ENCODE data around the gene RASGEF1B.

The RASGEF1B gene

DNA sequence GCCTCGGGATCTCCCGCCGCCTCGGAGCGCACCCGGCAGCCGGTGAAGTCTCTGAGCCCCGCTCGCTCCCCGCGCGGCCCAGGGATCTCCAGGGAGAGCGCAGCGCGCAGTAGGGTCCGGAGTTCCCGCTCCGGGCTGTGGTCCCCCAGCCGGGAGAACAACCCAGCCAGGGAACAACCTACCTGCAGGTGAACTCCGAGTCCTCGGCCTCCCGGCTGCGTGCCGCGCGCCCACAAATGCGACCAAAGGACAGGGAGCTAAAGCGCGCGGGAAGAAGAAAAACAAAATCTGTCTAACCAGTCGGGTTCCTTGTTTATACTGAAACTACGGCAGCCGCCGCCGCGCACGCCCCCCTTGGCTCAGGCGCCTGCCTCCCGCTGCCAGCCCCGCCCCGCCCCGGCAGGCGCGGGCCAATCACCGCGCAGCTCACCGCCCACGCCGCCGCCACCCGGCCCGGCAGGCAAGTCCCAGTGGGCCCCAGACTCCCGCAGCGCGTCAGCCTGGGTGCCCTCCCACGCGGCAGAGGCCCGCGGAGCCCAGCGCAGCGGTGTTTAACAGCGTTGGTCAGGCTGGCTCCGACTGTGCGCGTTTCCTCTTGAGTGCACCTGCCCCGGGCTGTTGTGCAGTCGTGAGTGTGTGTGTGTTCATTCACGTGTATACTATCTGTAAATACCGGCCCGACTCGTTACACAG lies at the start of gene RASGEF1B:
Gene RASGEF1B (minus strand): TSS at position 320 of the 693 bp plus-strand sequence. CDS start 12,399 bp downstream, outside the sequence.
- peak; percentile 85 for DNase-seq (ENCODE audit: low spot score)

GRCh38 chr4:81519856-81520255 lies 48.1 kb upstream of the RASGEF1B start:
- DNase-seq (ENCODE audit: low spot score) = no peak

DNA sequence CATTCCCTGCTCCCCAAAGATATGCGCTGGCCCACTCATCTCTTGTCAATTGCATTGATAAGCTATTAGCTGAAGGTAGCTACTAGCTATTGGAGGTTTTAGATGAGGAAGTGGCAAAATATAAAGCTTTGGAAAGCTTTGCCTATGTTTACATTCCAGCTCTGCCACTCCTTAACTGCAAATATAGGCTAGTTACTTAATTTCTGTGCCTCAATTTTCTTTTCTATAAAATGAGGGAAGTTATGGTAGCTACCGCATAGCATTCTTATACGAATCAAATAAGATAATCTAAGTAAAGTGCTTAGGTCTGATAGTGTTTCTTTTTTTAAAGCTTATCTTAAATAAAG lies 47.7 kb upstream of the RASGEF1B start:
- no peak for DNase-seq (ENCODE audit: low spot score)

- DNase-seq (ENCODE audit: low spot score) = no peak
Observed at GRCh38 chr4:81518762-81519426, 47.2 kb upstream of the RASGEF1B start.

DNA sequence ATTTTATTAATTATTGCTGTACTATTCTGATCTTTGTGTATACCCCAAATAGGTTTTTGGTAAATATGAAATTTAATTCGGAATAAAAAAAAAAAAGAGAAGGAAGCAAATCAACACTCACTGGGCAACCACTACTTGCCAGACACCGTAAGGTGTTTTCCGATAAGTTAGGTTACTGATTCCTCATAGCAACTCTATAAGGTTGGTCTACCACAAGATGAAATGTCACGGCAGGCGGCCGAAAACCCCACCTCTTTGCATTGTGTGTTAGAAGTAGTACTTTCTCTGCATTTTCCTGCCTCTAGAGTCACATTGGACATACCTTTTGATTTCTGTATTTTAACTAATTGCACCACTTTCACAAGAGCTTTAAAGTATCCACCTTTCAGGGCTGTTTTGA lies 44.5 kb upstream of the RASGEF1B start:
- no peak for DNase-seq (ENCODE audit: low spot score)

DNA sequence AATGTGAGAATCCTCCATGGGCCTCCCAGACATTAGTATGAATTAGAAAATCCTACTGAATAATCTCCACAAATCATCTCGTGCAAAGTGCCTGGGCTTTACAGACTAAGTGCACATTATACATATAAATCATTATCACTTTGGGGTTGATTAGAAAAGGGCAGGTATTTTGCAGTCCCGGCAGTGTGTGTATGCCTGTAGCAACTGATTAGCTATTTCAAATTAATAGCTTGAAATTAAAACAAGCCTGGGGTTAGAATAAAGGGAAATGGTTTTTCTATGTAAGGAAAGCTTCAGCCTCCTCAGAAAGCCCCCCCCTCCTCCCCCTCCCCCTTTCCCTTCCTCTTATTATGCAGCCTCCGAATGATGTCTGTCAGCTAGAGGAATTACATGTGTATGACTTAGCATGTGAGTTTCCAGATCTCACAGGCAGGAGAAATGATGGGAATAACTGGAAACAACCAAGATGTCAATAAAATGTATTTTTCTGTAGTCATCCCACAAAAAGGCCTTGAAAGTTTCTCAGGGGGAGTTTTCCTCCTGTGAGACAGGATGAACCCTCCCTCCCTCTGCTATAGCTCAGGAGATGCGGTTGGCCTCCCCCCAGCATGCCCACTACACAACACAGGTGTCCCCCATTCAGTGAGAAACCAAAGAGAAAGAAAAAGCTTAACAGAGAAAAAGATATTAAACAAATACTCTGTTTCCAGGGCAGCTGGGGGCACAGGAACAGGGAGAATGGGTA lies 41.2 kb upstream of the RASGEF1B start:
- no peak for DNase-seq (ENCODE audit: low spot score)

DNA sequence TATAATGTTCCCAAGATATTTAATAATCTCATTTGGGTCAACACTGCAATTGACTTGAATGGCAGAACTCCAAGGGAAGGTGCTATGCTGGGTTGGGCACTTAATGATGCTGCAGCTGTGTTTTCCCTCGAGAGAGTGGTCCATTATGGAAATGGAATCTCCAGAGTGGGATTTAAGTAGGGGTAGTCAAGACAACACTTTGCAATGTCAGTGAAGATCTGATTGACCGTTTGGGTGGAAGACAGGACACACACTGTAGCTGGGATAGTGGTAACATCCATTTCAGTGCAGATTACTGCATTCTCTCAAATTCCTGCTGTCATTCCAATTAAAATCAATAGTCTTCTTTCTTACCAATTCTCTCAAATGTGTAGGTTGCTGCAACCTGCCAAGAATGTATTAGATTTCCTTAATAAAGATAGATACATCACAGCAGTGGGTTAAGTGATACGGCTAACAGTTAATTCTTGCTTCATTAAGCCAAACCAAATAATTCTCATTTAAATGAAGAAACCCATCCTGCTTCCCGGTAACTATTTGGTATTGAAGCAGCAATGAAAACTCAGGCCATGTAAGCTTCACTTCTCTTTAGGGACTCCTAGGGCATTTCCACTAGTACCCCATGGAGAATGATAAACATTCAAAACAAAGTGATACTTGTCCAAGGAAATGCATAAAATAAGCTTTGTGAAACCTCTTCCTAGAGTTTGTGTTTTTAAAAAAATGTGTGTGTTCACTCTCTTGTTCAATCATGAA lies 40.5 kb upstream of the RASGEF1B start:
- DNase-seq (ENCODE audit: low spot score) = no peak

DNA sequence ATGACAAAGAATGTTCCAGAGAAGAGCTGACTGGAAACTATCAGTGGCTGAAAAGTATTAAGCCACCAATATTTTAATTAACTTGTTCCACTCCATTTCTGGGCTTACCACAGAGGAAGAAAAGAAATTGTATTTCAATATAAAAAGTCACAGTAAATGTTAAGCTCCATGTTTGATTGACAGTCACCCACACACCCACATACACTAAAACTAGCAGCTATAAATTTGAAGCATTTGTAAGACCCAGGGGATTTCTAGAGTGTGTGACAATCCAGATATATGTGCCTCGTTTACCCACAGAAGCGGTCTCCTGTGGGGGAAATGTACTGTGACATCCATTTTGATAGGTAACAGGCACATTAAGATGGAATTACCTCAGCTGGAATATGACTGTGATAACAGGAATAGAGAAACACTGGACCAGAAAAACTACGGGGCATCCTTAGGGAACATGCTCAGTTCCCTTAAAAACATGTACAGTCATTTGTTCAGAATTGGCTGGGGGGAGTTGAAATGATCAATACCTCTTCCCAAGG lies 39.0 kb upstream of the RASGEF1B start:
- no peak for DNase-seq (ENCODE audit: low spot score)

GRCh38 chr4:81509822-81510221 lies 38.1 kb upstream of the RASGEF1B start:
- no peak for DNase-seq (ENCODE audit: low spot score)

DNA sequence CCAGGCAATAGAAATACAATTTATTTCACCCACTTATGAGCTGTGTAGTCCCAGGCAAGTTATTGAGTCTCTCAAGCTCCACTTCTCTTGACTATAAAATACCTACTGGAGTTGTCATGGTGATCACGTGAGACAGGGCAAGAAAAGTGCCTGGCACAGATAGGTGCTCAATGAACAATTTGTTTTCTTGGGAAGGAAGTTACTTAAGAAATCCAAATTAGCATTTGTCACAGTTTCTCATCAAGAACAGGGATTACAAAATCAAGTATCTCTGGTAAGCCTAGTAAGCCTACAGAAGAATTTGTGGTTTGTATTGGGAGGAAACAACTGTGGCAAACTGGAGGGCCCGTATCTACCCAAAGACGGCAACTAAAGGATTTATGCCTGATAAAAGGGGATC lies 37.5 kb upstream of the RASGEF1B start:
- no peak for DNase-seq (ENCODE audit: low spot score)

DNA sequence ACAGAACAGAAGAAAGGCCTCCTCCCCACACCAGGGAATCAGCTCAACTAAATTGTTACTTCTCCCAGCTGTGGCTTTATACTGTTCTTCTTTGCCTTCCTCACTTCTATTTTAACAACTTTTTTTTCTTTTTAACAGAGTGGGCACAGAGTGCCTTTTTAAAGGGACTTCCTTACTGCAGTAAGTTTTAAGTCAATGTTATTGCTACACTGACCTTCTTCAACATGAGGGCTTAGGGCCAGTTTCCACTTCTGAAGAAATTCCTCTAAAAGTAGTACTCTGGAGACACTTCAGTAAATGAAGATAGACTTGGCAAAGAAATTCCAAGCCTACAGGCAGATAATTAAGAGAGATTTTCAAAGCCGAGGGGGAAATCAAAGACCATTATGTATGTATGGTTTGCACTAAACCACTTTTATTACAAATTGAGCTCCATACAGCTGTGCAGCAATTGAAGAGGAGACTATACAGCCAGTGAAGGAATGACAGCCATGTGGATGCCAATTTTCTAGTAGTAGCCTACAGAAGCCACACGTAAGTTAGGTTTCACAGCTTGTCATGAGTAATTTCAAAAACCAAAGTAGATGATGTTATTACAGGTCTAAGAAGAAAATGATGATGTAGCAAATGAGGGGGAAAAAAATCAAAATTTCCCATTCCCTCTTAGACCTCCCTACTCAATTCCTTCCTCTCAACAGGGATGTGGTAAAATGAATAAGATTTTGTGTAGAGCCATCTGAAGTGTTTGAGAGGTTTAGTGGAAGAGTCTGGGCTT lies 36.9 kb upstream of the RASGEF1B start:
- DNase-seq (ENCODE audit: low spot score) = no peak

GRCh38 chr4:81507530-81507929 lies 35.8 kb upstream of the RASGEF1B start:
- no peak for DNase-seq (ENCODE audit: low spot score)

DNA sequence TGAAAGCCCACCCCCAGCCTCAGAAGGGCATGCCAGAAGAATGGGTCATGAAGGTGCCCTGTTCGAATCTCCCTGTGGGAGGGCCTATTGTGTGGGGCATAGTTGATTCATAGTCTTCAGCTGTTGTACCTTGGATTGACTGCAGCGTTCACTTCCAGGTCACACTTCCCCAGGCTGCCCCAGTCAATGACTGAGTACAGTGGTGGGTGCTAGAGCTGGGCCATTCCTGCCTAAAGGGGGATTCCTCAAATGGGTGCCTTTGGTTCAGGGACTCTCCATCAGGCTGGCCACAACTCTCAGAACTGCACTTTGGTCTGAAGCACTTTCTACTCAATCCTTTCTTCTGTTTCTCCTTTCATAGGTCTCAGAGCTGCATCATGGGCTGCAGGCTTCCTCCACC lies 35.0 kb upstream of the RASGEF1B start:
- no peak for DNase-seq (ENCODE audit: low spot score)

- no peak for DNase-seq (ENCODE audit: low spot score)
Observed at GRCh38 chr4:81505726-81506125, 34.0 kb upstream of the RASGEF1B start.

GRCh38 chr4:81505004-81505598 lies 33.4 kb upstream of the RASGEF1B start:
- no peak for DNase-seq (ENCODE audit: low spot score)

DNA sequence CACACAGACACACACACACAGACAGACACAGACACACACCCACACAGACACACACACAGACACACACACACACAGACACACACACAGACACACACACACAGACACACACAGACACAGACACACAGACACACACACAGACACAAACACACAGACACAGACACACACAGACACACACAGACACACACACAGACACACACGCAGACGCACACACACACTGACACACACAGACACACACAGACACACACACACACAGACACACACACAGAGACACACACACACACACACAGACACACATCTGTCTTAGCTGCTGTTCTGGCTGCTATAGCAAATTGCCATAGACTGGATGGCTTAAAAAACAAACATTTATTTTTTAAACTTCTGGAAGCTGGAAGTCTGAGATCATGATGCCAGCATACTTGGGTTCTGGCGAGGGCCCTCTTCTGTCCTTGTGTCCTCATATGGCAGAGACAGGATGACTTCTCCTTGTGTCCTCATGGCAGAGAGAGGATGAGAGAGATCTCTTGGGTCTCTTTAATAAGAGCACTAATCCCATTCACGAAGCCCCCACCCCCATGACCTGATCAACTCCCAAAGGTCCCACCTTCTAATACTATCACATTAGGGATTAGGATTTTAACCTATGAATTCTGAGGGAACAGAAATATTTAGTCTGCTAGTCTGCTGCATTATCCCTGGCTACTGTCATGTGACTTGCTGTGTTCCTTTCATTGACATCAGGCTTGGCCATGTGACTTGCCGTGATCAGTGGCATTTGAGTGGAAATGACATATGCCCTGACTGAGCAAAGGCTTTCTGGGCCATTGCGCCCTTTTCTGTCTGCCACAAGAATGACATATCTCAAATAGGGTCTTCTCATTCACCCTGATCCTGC lies 32.7 kb upstream of the RASGEF1B start:
- no peak for DNase-seq (ENCODE audit: low spot score)

DNA sequence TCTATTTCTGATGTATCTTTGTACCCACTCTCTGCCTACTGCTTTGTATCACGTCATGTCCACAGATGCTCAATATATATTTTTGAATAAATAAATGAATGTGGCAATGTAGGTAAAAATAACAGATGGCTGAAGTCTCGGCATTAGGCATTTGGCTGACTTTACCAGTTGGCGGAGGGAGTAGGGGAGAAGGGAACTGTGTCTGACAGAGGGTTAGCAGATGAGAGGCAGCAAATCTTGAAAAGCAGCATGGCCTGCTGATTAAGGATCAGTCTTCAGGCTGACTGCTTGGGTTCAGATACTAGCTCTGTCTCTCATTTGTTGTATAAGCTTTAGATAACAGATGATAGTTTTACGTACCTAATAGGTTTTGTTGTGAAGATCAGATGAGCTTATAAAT lies 31.9 kb upstream of the RASGEF1B start:
- no peak for DNase-seq (ENCODE audit: low spot score)

DNA sequence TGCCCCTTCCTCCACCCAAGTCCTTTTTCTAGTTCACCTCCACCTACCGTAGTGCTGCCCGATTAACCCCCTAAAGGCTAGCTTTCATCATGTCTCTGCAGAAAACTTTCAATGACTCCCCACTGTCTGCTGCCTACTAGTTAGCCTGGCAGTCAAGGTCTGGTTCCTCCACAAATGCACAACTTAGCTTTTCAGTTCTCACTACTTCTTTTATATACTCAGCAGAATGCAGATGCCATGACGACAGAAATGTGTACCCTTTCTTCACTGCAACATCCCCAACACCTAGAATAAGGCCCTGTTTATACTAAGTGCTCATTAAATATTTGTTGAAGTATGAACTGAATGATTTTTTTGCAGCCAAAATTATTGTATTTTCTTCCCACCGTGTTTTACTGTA lies 30.9 kb upstream of the RASGEF1B start:
- DNase-seq (ENCODE audit: low spot score) = no peak

GRCh38 chr4:81499840-81500239 lies 28.1 kb upstream of the RASGEF1B start:
- no peak for DNase-seq (ENCODE audit: low spot score)

DNA sequence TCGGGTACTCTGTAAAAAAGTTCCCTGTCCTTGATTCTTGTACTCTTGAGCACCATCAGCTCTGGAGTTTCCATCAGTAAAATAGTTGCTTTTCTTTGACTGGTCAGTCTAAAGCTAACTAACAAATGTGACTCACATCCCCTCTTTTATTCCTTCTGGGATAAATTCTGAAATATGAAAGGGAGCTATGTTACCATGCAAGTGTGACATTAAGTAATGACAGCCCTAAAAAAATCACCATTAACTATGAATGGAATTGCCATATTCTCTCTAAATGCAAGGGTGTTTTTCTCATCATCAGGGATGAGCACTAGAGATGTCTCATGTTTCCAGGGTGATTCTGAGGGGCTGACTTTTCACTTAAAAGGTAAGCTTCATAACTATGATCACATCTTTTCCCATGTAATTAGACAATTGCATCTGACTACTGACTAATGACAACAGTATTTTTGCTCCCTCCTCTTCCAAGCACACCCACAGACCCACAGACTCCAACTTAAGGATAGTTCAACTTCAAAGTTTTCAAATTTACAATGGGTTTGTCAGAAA lies 26.9 kb upstream of the RASGEF1B start:
- no peak for DNase-seq (ENCODE audit: low spot score)
